GM21526 (cell line): Measurements from ENCODE around the gene NDUFAF8.

Experiments
- ATAC-seq: cut with Tn5 transposase; IDR thresholded peaks from one replicate; pipeline ENCODE4 v1.9.1; 2021; ENCODE audit warnings: moderate library complexity; ENCODE audit not compliant: unreplicated experiment, low FRiP score

Gene NDUFAF8

GRCh38 chr17:81237591-81238489 lies 1.3 kb upstream of the NDUFAF8 start:
- ATAC-seq = no peak

DNA sequence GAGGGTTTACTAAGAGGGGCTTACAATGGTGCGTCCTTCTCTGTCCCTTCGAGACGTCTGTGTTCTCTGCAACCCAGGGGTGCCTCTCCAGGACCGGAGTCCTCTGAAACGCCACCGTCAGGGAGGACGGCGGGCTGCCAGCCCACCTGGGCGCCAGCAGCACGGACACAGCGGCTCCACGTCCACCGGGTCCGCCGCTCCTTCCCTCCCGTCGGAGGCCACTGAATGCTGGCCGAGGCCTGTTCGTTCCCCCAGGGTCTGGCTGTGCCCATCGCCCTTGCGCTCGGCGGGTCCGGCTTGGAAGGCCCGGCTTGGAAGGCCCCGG lies 666 bp upstream of the NDUFAF8 start:
- no peak for ATAC-seq

GRCh38 chr17:81239714-81240555 lies 817 bp downstream of the NDUFAF8 start:
- no peak for ATAC-seq

DNA sequence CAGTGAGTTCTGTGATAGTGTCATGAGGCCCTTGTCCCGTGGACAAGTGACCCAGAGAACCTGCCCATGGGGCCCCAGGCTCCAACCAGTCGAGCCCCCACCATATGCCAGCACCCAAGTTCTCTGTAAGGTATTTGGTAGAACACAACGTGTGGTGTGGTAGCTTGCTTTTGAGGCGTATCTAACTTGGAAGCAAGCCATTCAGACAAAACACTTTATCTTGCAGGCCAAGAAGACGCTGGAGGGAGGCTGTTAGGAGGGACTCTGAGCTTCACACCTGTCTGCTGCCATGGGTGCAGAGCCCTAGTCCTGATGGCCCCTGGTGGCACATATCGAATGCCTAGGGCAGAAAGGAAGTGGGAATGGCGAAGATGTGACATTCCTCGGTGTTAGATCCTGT lies 1.6 kb downstream of the NDUFAF8 start:
- ATAC-seq = no peak

GRCh38 chr17:81241203-81241602 lies 2.1 kb downstream of the NDUFAF8 start:
- ATAC-seq = no peak

DNA sequence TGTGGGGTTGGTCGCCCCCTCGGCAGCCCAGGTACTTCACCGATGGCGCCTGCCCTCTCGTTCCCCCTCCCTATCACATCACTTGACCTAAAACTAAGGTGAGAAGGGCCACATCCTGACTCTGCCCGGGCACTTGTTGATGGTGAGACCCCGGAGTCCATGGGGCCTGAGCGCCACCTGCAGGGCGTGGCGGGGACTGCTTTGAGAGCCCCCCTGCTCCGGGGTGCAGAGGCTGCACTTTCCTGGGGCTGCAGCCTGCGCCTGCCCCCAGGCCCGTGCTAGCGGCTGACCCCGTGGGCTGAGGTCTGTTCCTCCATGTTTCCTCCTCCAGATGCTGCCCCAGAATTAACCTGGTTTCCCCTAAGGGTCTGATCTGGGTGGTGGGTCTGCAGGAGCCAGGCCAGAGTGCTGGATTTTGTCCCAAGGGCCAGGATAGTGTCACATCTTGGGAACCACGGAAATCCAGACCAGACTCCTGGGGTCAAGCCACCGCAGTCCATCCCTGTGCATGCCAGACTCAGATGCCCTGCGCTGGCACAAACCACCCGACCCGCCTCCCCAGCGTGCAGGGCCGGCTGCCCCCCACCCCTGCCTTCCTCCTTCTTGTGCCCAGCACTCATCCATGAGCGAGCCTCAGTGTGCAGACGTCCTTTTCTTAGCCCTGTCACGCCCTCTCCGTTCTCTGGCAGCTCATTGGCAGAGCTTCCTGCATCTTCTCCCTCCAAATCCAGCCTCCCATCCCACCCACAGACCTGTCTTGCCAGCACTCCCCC lies 2.7 kb downstream of the NDUFAF8 start:
- ATAC-seq = no peak

- ATAC-seq = no peak
Observed at GRCh38 chr17:81242421-81243332, 3.6 kb downstream of the NDUFAF8 start.

- no peak for ATAC-seq
Observed at GRCh38 chr17:81243333-81243664, 4.2 kb downstream of the NDUFAF8 start.

- no peak for ATAC-seq
Observed at GRCh38 chr17:81244358-81245023, 5.4 kb downstream of the NDUFAF8 start.

- no peak for ATAC-seq
Observed at GRCh38 chr17:81245024-81245664, 6.0 kb downstream of the NDUFAF8 start.

- ATAC-seq = no peak
Observed at GRCh38 chr17:81245665-81246342, 6.7 kb downstream of the NDUFAF8 start.

GRCh38 chr17:81246343-81246670 lies 7.2 kb downstream of the NDUFAF8 start:
- no peak for ATAC-seq

GRCh38 chr17:81246679-81247338 lies 7.7 kb downstream of the NDUFAF8 start:
- no peak for ATAC-seq

DNA sequence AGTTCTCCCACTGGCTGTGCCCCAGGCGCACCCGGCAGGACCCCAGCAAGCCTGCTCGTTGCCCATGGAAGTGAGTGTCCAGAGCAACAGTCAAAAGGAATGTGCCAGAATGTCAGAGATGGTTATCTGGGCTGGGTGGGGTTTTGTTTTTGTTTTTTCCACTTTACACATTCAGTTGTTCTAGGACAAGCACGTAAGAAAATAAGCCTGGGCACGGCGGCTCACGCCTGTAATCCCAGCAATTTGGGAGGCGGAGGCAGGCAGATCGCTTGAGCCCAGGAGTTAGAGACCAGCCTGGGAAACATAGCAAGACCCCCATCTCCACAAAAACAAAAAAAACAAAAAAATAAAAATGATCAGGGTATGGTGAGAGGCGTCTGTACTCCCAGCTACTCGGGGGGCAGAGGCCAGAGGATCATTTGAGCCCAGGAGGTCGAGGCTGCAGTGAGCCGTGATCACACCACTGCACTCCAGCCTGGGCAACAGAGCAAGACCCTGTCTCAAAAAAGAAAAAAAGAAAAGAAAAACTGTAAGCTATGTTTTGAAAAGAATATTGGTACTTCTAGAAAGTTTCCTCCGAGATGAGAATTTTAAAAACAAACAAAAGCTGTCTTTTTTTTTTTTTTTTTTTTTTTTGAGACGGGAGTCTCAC lies 8.3 kb downstream of the NDUFAF8 start:
- no peak for ATAC-seq

DNA sequence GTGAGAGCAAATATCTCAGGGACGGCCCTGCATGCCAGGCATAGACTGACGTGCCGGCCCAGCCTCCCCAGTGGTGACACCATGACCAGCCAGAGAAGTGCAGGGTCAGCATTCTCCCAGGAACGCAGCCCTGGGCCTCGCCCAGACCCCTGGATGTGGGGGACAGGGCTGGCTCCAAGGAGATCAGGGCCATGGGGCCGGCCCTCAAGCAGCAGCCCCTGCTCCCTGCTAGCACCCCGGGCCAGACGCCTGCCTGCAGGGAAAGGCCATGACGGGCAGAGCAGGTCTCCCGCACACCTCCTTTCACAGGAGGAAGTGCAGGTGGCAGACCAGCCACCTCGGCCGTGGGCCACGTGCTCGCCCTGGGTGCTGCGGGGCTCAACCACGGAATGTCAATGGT lies 9.5 kb downstream of the NDUFAF8 start:
- ATAC-seq = no peak

DNA sequence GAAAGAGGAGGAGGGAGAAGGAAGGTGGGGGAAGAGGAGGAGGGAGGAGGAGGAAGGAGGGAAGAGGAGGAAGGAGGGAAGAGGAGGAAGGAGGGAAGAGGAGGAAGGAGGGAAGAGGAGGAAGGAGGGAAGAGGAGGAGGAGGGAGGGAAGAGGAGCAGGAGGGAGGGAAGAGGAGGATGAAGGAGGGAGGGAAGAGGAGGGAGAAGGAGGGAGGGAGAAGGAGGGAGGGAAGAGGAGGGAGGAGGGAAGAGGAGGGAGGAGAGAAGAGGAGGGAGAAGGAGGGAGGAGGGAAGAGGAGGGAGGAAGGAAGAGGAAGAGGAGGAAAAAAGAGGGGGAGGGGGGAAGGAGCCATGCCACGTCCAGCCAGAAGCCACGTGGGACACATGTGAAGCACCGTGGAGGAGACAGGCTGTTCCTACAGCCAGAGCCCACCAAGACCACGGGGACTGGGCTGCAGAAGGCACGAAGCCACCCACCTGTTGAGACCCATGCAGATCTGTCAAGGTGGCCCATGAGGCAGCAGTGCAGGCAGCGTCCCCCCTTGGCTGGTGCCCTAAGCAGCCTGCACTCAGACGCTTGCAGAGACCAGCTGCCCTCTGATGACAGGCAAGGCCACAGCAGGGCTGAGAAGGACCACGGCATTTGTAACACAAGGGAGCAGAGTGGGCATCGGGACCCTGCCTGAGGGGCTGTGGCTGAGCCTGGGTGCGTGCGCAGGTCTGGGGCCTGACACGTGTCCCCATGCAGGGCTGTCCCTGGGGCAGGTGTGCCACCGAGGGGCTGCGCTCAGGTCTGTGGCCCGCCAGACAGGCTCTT lies 10.3 kb downstream of the NDUFAF8 start:
- ATAC-seq = no peak
